ENCODE data around the gene ZNF23.

GRCh38 chr16:71472051-71472450 lies 10.0 kb upstream of the ZNF23 start:
- TF ChIP-seq EZH2phosphoT487 (IDR thresholded peaks at IDR 0.05; ENCODE audit: insufficient read depth, low read depth), result no peak
- TF ChIP-seq EZH2 (IDR thresholded peaks at IDR 0.05; ENCODE audit: insufficient read depth, poor library complexity, severe bottlenecking), result no peak
